A673 (cell line): Measurements from ENCODE around the gene PDE8B. TPM values are rescaled to one million over a fixed set of nuclear protein-coding genes. Genes with fewer than 3 reads are reported as not detected.

Experiments used
- BruUV-seq: library from RNA; stranded (reverse); fragments of 400-500 nt; replicated peaks from 2 replicates; lab custom pipeline; 2021; lab: Mats Ljungman, UMichigan
- CTCF ChIA-PET: fragments of 300-600 bp; sonication (Branson Sonifier 250); formaldehyde crosslinking; loops from one replicate; lab custom pipeline; 2022; ENCODE audit warnings: antibody characterized with exemption; lab: Charles Lee
- POLR2A ChIA-PET: fragments of 300-600 bp; sonication (Branson Sonifier 250); formaldehyde crosslinking; loops from one replicate; lab custom pipeline; 2022; ENCODE audit warnings: antibody characterized with exemption; ENCODE audit not compliant: low non-redundant PET; lab: Charles Lee
- DNase-seq: peaks from one replicate; pipeline ENCODE4 v3.0.0-alpha.2; 2015; ENCODE audit warnings: low spot score
- H3K27ac ChIP-seq: fragments of 200-600 bp; sonication (generic); 2 replicates; pipeline ENCODE4 v1.5.1; 2016; ENCODE audit warnings: mixed run types, low read depth, mild to moderate bottlenecking, mixed read lengths, antibody characterized with exemption, low read length; ENCODE audit not compliant: poor library complexity, severe bottlenecking
- H3K27me3 ChIP-seq: fragments of 200-600 bp; sonication (generic); replicated peaks from 2 replicates; pipeline ENCODE4 v1.6.1; 2017; ENCODE audit warnings: mixed run types, low read depth, mild to moderate bottlenecking, mixed read lengths, antibody characterized with exemption, low read length; ENCODE audit not compliant: insufficient read depth, poor library complexity
- H3K36me3 ChIP-seq: fragments of 200-600 bp; sonication (generic); 2 replicates; pipeline ENCODE4 v1.6.1; 2016; ENCODE audit warnings: mixed run types, mild to moderate bottlenecking, mixed read lengths, antibody characterized with exemption, low read length; ENCODE audit not compliant: insufficient read depth, poor library complexity, severe bottlenecking
- H3K4me1 ChIP-seq: fragments of 200-600 bp; sonication (generic); 2 replicates; pipeline ENCODE4 v1.6.1; 2017; ENCODE audit warnings: mixed run types, mild to moderate bottlenecking, mixed read lengths, antibody characterized with exemption, low read length; ENCODE audit not compliant: insufficient read depth, poor library complexity, severe bottlenecking
- H3K4me3 ChIP-seq: fragments of 200-600 bp; sonication (generic); 2 replicates; pipeline ENCODE4 v1.5.1; 2016; ENCODE audit warnings: low read depth, mixed run types, mild to moderate bottlenecking, mixed read lengths, low read length; ENCODE audit not compliant: poor library complexity, severe bottlenecking
- H3K9me3 ChIP-seq: fragments of 200-600 bp; sonication (generic); 2 replicates; pipeline ENCODE4 v1.6.1; 2016; ENCODE audit warnings: mixed run types, low read depth, mild to moderate bottlenecking, mixed read lengths, antibody characterized with exemption, low read length; ENCODE audit not compliant: poor library complexity, severe bottlenecking
- EZH2 ChIP-seq: fragments of 200-600 bp; sonication (generic); IDR thresholded peaks from 2 replicates; pipeline ENCODE4 v1.6.1; 2017; ENCODE audit warnings: borderline replicate concordance, low read depth, mild to moderate bottlenecking, mixed read lengths, antibody characterized with exemption, low read length; ENCODE audit not compliant: poor library complexity, severe bottlenecking
- intact Hi-C: fragments of 100-400 bp; cut with micrococcal nuclease; formaldehyde crosslinking; loops from one replicate; pipeline ENCODE4 v1.10.0; 2022; ENCODE audit not compliant: unreplicated experiment
- total RNA-seq: library from RNA; stranded (reverse); gene quantifications from 2 replicates; pipeline ENCODE4 v1.2.3, GENCODE V29; 2021
- TF ChIP-seq, protein P1 (sequence below): fragments of 300-800, 200-600 bp; sonication (generic); conservative IDR thresholded peaks from 2 replicates; pipeline ENCODE4 v1.5.1; 2017; ENCODE audit warnings: low read depth, mild to moderate bottlenecking, antibody characterized with exemption, low read length, moderate library complexity, mixed read lengths

PDE8B gene
- total RNA-seq, 1 experiment from 2014 or later, result 0.69 TPM

GRCh38 chr5:77425420-77425819 lies 214.9 kb downstream of the PDE8B start:
- no peaks in the 10 kb centered on the region for H3K36me3 ChIP-seq
- BruUV-seq, result no TSS peak
- CTCF ChIA-PET, result no interaction called here
- no peak overlapping the region for H3K27ac ChIP-seq
- H3K27me3 ChIP-seq, result no peaks in the 10 kb centered on the region
- POLR2A ChIA-PET, result no interaction called here
- TF ChIP-seq, protein P1, sequence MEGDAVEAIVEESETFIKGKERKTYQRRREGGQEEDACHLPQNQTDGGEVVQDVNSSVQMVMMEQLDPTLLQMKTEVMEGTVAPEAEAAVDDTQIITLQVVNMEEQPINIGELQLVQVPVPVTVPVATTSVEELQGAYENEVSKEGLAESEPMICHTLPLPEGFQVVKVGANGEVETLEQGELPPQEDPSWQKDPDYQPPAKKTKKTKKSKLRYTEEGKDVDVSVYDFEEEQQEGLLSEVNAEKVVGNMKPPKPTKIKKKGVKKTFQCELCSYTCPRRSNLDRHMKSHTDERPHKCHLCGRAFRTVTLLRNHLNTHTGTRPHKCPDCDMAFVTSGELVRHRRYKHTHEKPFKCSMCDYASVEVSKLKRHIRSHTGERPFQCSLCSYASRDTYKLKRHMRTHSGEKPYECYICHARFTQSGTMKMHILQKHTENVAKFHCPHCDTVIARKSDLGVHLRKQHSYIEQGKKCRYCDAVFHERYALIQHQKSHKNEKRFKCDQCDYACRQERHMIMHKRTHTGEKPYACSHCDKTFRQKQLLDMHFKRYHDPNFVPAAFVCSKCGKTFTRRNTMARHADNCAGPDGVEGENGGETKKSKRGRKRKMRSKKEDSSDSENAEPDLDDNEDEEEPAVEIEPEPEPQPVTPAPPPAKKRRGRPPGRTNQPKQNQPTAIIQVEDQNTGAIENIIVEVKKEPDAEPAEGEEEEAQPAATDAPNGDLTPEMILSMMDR, result no peak
- TF ChIP-seq EZH2, result no peak
- no peaks in the 10 kb centered on the region for H3K4me1 ChIP-seq
- no peak overlapping the region for H3K4me3 ChIP-seq
- DNase-seq, result no peak
- intact Hi-C loops, result no loop called here
- no peaks in the 10 kb centered on the region for H3K9me3 ChIP-seq

DNA sequence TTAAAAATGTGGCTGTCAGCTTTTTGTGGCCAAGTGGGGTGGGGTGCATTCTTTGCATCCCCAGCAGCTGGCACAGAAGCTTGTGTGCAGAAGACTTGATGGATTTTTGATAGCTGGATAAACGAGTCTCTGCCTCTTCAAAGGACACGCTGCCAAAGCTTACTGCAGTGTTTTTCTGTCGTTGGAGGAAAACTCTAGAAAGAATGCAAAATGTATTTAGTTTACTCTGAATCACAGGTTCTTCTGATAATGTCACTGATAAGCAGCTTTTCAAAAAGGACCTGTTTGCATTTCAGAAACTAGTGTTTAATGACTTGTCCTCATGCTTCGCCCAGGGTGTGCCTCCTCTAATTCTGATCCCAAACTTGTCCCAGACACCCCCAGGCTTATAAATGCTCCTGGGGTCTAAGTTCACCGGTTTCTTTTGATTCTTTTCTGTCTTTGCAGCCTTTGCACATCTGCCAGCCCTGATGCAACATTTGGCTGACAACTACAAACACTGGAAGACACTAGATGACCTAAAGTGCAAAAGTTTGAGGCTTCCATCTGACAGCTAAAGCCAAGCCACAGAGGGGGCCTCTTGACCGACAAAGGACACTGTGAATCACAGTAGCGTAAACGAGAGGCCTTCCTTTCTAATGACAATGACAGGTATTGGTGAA lies 215.6 kb downstream of the PDE8B start:
- no peaks in the 10 kb centered on the region for H3K27me3 ChIP-seq
- no peak for DNase-seq
- no peaks in the 10 kb centered on the region for H3K36me3 ChIP-seq
- no peak overlapping the region for H3K4me3 ChIP-seq
- intact Hi-C loops, result no loop called here
- H3K4me1 ChIP-seq, result no peaks in the 10 kb centered on the region
- no peak for TF ChIP-seq EZH2
- TF ChIP-seq, protein P1, result no peak
- ChIA-PET POLR2A (no interaction called here), CTCF (no interaction called here)
- H3K9me3 ChIP-seq, result no peaks in the 10 kb centered on the region
- BruUV-seq, result no TSS peak
- H3K27ac ChIP-seq, result no peak overlapping the region

GRCh38 chr5:77426670-77427069 lies 216.2 kb downstream of the PDE8B start:
- ChIA-PET POLR2A (no interaction called here), CTCF (interaction anchor here (0.7 kb wide), 1 partner anchor 555 kb away, joined by 6 read pairs; no protein-coding TSS in a partner anchor)
- no peak overlapping the region for H3K27ac ChIP-seq
- no peak for TF ChIP-seq EZH2
- TF ChIP-seq, protein P1, result no peak
- intact Hi-C loops, result no loop called here
- no peaks in the 10 kb centered on the region for H3K9me3 ChIP-seq
- no TSS peak for BruUV-seq
- no peak overlapping the region for H3K4me3 ChIP-seq
- no peak for DNase-seq
- H3K27me3 ChIP-seq, result no peaks in the 10 kb centered on the region
- H3K4me1 ChIP-seq, result no peaks in the 10 kb centered on the region
- H3K36me3 ChIP-seq, result no peaks in the 10 kb centered on the region
